Left lobe of liver (tissue), 2 donors: ENCODE measurements around the gene HRH2. TPM values are rescaled to one million over a fixed set of nuclear protein-coding genes. Genes with fewer than 3 reads are reported as not detected.
"Not testable (repeated sequence)": the region's sequence is repeated elsewhere in the genome, so short reads cannot be mapped to it uniquely, and the experiment has no call there.

Source experiments
- ATAC-seq: fragments of 200-7000 bp; cut with Tn5 transposase; one replicate; pipeline ENCODE4 v1.9.1; 2020; ENCODE audit warnings: mild to moderate bottlenecking, moderate library complexity
- DNase-seq: peaks from one replicate; pipeline ENCODE4 v3.0.0-alpha.2; 2020; ENCODE audit warnings: low spot score
- total RNA-seq: library from RNA; stranded (reverse); gene quantifications from one replicate; pipeline ENCODE4 v1.2.1, GENCODE V29; 2021
- donor health status: DM: no; HTN: no; CAD: no; lungs with moderate emphysema.
- donor health status: DM: no; HTN: yes; CAD: no.

Gene HRH2
- 0.23 TPM for total RNA-seq

- DNase-seq, result no peak
Measured at GRCh38 chr5:175657593-175658271, at the start of gene HRH2. Gene HRH2 (plus strand): TSS chr5:175658071. CDS start chr5:175683234, 25,163 bp downstream.

DNA sequence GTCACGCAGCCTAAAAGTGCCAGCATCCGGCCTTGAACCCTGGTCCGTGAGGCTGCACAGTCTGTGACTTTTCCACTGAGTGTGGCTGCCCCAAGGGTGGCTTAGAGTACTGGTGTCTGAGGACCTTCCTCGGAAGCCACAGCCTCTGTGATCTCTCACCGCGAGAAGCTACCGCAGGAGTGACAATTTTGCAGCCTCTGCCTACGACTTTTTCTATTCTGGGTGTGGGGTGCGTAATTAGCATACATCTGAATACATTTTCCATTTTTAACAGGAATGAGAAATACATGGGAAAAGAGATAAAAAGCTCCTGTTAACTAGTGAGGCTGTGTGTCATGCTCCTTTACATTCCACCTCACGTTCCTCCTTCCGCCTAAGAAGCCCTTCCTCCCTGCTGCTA lies 48.3 kb upstream of the HRH2 start:
- no peak for DNase-seq
- ATAC-seq, result no peak

More at GRCh38 chr5:175657593-175658271, at the start of gene HRH2:
- peak; percentile 51 for ATAC-seq

- no peak for DNase-seq
- no peak for ATAC-seq
Measured at GRCh38 chr5:175610381-175610780, 47.5 kb upstream of the HRH2 start.

GRCh38 chr5:175610898-175611297 lies 47.0 kb upstream of the HRH2 start:
- ATAC-seq (no peak), DNase-seq (no peak)

GRCh38 chr5:175614223-175614815 lies 43.6 kb upstream of the HRH2 start:
- ATAC-seq (no peak), DNase-seq (no peak)

GRCh38 chr5:175614861-175615260 lies 43.0 kb upstream of the HRH2 start:
- ATAC-seq, result no peak
- DNase-seq, result no peak

- ATAC-seq (no peak), DNase-seq (no peak)
Measured at GRCh38 chr5:175616083-175616482, 41.8 kb upstream of the HRH2 start.

DNA sequence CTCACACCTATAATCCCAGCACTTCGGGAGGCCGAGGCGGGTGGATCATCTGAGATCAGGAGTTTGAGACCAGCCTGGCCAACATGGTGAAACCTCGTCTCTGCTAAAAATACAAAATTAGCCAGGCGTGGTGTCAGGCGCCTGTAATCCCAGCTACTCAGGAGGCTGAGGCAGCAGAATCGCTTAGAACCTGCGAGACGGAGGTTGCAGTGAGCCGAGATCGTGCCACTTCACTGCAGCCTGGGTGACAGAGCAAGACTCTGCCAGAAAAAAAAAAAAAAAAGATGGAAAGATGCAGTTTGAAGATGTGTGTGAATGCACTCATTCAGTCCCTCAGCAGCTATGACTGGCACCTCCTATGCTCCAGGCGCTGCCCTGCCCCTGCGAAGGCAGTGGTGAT lies 41.3 kb upstream of the HRH2 start:
- ATAC-seq, result not testable (repeated sequence)

DNA sequence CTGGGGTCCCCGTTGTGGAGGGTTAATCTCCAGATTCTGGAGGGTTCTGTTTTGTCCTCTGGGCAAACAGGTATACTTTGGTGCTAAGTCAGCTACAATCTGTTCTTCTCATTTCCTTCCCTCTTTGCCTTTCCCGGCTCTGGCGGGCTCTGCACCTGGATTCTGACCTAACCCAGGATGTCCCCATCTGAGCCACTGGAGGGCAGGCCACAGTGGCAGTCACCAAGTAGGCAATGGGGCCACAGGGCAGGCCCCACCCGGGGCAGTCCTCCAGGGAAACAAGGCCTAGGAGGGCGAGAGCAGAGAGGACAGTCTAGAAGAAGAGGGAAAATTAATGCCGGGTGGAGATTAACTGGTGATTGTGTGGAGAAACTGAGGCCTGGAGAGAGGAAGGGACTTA lies 40.4 kb upstream of the HRH2 start:
- ATAC-seq, result no peak
- DNase-seq, result no peak

More for the DNA sequence above, 41.3 kb upstream of the HRH2 start:
- DNase-seq, result not testable (repeated sequence)

- ATAC-seq (no peak), DNase-seq (no peak)
Measured at GRCh38 chr5:175620527-175620926, 37.3 kb upstream of the HRH2 start.

GRCh38 chr5:175621971-175622370 lies 35.9 kb upstream of the HRH2 start:
- no peak for ATAC-seq

GRCh38 chr5:175623088-175623487 lies 34.8 kb upstream of the HRH2 start:
- DNase-seq (no peak), ATAC-seq (no peak)

More at GRCh38 chr5:175621971-175622370, 35.9 kb upstream of the HRH2 start:
- no peak for DNase-seq

DNA sequence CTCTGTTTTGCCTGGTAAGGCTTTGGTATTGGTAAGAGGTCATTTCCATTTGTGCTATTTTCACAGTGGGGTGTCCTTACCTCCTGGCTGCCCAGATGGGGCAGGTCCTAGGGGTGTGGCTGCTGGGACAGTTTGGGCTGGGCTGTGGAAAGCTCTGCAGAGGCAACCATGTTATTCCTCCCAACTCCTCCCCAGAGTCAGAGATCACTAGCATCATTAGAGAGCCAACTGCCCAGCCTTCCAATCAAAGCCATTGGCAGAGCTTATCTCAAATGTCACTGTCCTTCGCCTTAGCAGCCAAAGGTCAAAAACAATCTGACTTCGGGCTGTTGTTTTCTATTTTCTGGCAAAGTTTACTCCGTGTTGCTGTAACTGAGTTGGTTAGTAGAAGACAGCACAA lies 33.6 kb upstream of the HRH2 start:
- ATAC-seq, result peak; percentile 29
- DNase-seq, result no peak

GRCh38 chr5:175627005-175627404 lies 30.9 kb upstream of the HRH2 start:
- no peak for DNase-seq
- no peak for ATAC-seq

DNA sequence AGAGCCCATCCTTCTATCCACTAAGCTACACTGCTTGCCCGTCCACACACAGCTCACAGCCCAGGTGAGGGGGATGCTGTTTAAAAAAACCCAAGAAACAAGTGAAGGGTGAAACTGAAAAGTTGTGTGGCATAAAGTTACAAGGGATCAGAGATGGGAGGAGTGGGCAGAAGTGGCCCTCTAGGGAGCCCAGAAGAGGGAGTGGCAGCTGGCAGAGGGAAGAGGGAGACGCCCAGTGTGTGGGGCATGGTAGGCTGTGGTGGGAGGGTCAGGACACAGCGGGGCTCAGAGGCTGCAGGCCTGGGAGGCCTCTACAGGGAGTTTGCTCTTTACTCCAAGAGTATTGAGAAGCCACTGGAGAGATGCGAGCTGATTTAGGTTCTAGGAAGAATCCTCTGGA lies 30.1 kb upstream of the HRH2 start:
- no peak for ATAC-seq
- DNase-seq, result no peak

DNA sequence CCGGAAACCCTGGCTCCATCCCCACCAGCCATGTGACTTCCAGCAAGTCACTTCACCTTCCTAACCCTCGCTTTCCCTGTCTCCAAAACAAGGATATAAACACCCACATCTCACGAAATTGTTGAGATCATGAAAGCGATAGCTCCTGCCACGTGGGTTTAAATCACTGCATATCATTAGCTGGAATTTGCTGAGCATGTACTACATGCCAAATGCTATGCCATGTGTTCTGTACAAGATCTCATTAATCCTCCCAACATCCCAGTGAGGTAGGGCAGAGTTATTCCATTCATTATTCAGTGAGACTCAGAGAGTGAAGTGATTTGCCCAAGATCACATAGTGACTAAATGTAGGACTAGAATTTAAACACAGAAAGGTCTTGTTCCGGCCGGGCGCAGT lies 29.2 kb upstream of the HRH2 start:
- ATAC-seq (no peak), DNase-seq (no peak)

DNA sequence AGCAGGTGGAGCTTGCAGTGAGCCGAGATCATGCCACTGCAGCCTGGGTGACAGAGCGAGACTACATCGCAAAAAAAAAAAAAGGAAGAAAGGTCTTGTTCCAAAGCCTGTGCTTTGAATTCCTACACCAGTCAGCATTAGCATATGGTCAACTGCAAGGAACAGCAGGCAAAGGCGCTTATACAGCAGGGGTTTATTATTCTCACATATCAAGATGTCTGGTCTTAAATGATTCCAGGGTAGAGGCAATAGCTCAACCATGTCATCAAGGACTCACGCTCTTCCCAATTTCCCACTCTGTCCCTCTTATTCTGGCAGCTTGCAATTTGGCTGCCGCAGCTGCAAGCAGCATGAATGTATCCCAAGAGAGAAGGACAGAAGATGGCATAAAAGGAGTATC lies 28.6 kb upstream of the HRH2 start:
- DNase-seq (no peak), ATAC-seq (no peak)

- ATAC-seq (no peak), DNase-seq (no peak)
Measured at GRCh38 chr5:175629793-175630192, 28.1 kb upstream of the HRH2 start.

DNA sequence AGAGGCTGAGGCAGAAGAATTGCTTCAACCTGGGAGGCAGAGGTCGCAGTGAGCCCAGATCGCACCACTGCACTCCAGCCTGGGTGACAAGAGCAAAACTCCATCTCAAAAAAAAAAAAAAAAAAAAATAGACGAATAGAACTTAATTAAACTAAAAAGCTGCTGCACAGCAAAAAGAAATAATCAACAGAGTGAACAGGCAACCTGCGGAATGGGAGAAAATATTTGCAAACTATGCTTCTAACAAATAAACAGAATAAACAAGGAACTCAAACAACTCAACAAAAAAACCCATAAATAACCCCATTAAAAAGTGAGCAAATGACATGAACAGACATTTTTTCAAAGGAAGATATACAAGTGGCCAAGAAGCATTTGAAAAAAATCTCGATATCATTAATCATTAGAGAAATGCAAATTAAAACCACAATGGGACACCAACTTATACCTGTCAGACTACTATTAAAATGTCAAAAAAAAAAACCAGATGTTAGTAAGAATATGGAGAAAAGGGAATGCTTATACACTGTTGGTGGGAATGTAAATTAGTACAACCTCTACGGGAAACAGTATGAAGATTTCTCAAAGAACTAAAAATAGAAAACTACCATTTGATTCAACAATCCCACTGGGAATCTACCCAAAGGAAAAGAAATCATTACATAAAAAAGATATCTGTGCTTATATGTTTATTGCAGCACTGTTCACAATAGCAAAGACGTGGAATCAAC lies 21.9 kb upstream of the HRH2 start:
- no peak for DNase-seq
- no peak for ATAC-seq

GRCh38 chr5:175638305-175638704 lies 19.6 kb upstream of the HRH2 start:
- DNase-seq (no peak), ATAC-seq (no peak)

DNA sequence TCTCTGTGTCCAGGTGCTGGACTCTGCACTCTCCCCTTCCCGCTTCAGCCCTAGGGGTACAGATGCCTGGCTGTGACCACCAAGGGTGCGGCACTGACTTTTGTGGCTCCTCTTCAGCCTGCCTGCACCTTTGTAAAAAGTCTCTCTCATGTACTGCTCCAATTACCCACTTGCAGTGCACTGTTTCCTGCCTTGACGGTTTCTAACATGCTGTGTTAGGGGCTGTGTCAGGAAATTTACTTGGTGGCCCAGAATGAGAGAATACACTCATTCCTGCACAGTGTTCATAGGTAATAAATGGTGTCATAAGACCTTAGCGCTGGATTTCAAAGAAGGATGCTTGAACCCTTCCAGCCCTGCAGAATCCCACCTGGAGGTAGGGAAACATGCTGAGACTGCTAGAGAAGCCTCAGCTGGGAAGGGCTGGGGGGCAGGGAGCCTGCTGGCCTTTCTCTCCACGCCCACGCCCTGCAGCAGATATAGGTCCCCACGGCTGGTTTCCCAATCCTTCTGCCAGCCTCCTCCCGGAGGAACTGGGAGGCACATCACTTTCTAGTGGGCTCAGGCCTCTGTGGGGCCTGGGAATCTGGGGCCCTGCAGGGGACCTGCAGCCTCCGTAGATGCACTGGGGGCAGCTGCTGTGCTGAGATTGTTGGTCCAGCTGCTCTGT lies 17.6 kb upstream of the HRH2 start:
- no peak for DNase-seq
- no peak for ATAC-seq

DNA sequence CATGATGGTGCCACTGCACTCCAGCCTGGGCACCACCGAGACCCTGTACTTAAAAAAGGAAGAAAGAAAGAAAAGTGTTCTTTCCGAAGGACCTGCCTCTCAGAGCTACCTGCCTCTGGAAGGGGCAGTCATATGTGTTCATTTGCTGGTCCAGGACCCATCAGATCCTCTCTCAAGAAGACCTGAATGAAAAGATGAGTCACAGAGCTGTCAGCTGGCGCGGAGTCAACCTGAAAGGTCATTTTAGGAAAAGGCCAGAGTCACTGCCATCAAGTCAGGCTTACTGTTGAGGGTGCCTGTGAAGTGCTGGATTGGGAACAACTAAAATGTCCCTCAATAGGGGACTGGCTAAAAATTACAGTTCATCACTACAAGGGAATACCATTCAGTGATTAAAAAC lies 14.9 kb upstream of the HRH2 start:
- ATAC-seq (no peak), DNase-seq (no peak)
